Activated CD4-positive, CD25-positive, alpha-beta regulatory T cell (primary cell): ENCODE data around the gene MSRB3.

Source experiments
- DNase-seq, 4 experiments: peaks; one replicate each; lab custom pipeline; 2025; lab: John Stamatoyannopoulos, UW

The MSRB3 gene

DNA sequence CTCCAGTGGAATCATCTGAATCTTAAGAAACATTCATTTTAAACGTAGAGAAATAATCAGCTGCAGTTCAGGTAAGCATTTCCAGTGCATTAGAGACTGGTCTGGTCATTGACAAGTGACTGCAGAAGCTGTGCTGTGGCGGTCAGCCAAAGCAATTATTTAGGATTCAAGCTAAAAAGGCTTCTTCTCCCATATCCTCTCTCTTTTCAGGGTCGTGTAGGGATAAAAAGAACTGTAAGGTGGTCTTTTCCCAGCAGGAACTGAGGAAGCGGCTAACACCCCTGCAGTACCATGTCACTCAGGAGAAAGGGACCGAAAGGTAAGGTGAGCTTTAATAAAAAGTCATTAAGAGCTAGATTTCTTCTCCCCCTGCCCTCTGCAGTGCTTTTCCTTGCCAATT lies 48.1 kb downstream of the MSRB3 start:
- no peak for DNase-seq

- DNase-seq, result no peak
Observed at GRCh38 chr12:65327207-65328076, 49.0 kb downstream of the MSRB3 start.

DNA sequence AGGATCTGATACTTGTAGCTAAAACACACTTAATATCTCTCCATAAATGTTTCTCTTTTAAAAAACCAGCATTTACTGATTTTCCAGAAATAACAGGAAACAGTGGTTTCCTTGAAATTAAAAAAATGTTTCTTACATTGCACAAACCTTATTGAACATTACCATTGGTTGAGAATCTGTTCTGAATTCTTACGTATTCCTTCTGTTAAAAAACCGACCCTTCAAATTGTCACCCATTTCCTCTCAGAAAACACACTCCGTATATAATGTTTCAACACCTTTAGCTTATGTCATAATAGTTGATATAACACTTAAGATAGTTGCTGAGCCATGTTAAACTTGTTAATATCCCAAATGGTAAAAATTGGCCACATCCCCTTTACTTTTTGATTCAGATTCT lies 51.2 kb downstream of the MSRB3 start:
- no peak for DNase-seq

- DNase-seq, result no peak
Observed at GRCh38 chr12:65330331-65330730, 51.8 kb downstream of the MSRB3 start.

DNA sequence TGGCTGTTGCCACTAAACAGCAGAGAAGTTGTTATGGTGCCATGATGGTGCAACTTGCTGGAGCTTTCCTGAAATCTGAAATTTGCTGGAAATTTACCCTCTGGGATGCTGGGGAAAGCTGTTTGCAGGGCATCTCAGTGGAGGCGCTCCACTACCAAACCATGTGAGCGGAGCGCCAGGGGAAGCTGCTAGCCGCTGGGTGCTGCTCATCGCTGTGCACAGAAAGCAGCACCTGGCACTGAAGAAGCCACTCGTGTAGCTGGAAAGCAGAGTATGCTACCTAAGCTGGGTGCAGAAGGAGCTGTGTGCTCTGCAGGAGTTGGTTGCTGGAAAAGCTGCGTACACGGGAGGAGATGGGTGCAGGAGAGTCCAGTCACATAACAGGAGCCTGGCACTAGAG lies 53.0 kb downstream of the MSRB3 start:
- no peak for DNase-seq

- DNase-seq, result no peak
Observed at GRCh38 chr12:65333649-65334048, 55.2 kb downstream of the MSRB3 start.

GRCh38 chr12:65334521-65334920 lies 56.0 kb downstream of the MSRB3 start:
- no peak for DNase-seq

DNA sequence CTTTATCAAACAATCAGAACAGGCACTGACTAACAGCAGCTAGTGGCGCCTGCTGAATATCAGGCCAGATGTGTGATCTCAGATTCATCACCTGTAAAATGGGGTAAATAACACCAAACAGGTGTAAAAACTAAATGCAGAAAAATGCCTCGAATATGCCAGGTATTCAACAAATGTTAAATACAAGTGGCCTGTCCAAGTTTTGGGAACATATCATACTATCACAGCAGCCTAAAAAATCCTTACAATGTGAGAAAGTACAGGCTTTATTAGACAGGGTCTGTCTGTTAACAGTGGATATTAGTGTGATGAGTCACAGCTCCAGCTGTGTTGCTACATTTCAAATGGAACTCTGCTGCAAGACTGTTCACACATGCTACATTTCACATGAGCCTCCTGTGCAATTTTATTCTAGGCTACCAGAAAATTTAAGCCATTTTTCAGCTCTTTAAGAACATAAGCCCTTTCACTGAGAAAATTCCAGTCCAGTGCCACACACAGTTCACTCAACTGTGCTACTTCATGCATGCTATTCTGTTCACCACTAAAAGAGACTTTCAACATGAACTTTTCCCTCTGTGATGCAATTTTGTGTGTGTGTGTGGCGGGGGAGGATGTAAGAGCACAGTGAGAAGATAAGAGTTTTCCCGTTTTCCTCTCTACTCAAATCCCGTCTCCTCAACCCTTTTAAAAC lies 56.7 kb downstream of the MSRB3 start:
- no peak for DNase-seq

GRCh38 chr12:65335981-65336380 lies 57.5 kb downstream of the MSRB3 start:
- no peak for DNase-seq

DNA sequence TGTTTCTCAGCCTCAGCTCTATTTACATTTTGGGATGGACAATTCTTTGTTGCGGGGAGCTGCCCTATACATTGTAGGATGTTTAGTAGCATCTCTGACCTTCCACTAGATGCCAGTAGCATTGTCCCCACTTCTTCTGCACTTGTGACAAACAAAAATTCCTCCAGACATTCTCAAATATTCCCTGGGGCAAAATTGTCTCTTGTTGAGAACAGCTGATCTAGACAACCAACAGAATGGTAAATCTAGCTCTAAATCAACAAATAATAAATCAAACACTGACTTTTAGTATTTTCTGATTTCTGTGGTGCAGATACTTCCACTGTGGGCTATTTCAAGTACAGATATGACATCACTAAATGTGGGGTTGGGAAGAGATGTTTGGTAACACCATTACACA lies 60.7 kb downstream of the MSRB3 start:
- no peak for DNase-seq

DNA sequence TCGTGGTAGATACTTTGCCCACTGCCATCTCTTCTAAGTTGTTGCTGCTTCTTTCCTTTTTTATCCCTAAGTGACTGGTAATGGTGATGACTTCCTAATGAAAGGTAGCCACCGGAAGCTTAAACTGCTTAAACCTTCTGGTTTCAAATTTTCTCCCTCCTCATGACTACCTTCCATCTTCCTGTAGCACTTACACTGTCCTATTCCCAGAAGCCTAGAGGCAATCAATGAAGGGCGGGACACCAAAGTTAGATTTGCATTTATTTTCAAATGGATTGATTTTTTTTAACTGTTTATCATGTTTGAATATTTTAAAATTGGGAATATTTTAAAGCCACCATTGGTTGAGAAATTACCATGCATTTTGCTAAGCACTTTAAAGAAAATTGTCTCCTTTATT lies 64.7 kb downstream of the MSRB3 start:
- no peak for DNase-seq

GRCh38 chr12:65343801-65344200 lies 65.3 kb downstream of the MSRB3 start:
- no peak for DNase-seq

- DNase-seq, result no peak
Observed at GRCh38 chr12:65355461-65355860, 77.0 kb downstream of the MSRB3 start.

GRCh38 chr12:65362234-65363031 lies 84.0 kb downstream of the MSRB3 start:
- DNase-seq, result no peak

DNA sequence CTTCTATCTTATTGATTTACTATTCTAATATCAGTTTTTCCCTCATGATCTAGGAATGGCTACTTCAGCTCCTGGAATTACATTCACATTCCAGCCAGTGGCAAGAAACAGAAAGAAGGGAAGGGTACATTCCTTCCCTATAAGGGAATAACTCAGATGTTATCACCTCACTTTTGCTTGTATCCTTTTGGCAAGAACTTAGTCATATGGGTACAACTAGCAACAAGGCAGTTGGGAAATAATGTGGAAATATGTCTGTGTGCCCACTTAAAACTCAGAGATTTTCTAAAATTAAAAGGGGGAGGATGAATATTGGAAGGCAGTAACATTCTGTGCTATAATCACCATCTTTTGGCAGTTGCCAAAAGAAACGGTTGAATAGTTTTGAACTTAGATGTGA lies 85.6 kb downstream of the MSRB3 start:
- DNase-seq, result no peak

- no peak for DNase-seq
Observed at GRCh38 chr12:65367396-65367795, 88.9 kb downstream of the MSRB3 start.

GRCh38 chr12:65368055-65368454 lies 89.6 kb downstream of the MSRB3 start:
- no peak for DNase-seq

GRCh38 chr12:65372574-65372973 lies 94.1 kb downstream of the MSRB3 start:
- no peak for DNase-seq

- DNase-seq, result no peak
Observed at GRCh38 chr12:65384240-65384639, 105.8 kb downstream of the MSRB3 start.

DNA sequence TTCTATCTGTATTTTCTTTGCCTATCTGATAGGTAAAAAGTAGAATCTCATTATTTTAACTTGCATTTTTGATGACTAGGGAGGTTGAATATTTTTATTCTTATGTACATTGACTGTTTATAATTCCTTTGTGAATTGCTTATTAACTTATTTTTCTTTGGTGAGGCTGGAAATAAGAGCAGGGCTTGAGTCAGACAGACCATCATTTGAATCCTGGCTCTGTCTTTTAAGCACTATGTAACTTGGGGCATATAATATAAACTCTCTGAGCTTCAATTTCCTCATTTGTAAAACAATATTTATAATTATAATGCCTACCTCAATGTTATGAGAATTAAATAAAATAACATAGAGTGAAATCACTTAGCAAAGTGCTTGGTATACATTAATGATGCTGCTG lies 108.9 kb downstream of the MSRB3 start:
- DNase-seq, result no peak

- no peak for DNase-seq
Observed at GRCh38 chr12:65389436-65389835, 111.0 kb downstream of the MSRB3 start.

DNA sequence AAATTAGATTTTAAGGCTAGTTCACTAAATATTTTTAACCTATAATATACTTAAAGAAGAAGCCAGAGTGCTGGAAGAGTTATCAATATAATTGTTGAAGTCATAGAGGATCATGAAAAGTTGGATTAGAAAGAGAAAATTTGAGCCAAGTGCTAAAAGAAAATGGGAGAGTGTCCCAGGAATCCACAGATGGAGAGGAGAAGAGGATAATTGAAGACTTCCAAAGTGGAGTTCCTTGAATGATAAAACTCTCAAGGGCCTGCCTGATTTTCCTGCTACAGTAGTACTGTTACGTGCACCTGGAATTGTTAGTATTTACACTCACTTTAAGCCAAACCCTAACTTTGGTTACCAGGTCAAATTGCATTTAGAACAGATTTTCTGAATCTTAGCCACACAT lies 113.2 kb downstream of the MSRB3 start:
- DNase-seq, result no peak

DNA sequence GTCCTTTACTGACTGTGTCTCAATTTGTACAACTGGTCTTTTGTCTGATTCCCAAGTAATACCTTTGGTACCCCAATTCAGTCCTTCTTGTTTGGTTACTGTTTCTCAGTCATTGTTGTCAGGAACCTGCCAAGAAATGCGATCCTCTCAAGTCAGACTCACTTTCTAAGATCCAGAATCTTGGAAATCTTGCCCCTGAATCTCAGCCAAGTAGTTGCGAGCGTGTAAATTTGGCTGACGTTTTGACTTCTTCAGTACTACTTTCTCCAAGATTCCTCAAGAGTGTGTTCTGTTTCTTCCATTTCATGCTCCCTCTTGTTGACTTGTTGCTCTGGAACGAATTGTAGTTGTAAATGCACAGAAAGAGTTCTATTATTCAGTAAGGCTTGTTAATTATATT lies 114.0 kb downstream of the MSRB3 start:
- DNase-seq, result no peak
